Ascending aorta (tissue), 2 donors: Measurements from ENCODE around the gene NUP50. TPM values are rescaled to one million over a fixed set of nuclear protein-coding genes. Genes with fewer than 3 reads are reported as not detected.

ENCODE experiments used
- DNase-seq, 2 donors: peaks; one replicate each; pipeline ENCODE4 v3.0.0-alpha.2; 2019; ENCODE audit warnings: low spot score in 2 of 2
- H3K27ac ChIP-seq, 2 donors: fragments of 200-600 bp; sonication (generic); one replicate each; pipeline ENCODE4 v1.5.1; 2016 to 2017; ENCODE audit warnings: mild to moderate bottlenecking in 1 of 2
- H3K27me3 ChIP-seq: fragments of 200-600 bp; sonication (generic); one replicate; pipeline ENCODE4 v1.5.1; 2017
- H3K36me3 ChIP-seq, 2 donors: fragments of 200-600 bp; sonication (generic); one replicate each; pipeline ENCODE4 v1.5.1; 2016
- H3K4me1 ChIP-seq, 2 donors: fragments of 200-600 bp; sonication (generic); one replicate each; pipeline ENCODE4 v1.5.1; 2016 to 2017; ENCODE audit warnings: mild to moderate bottlenecking in 1 of 2
- H3K4me3 ChIP-seq, 2 donors: fragments of 200-600 bp; sonication (generic); one replicate each; pipeline ENCODE4 v1.5.1; 2016 to 2017; ENCODE audit warnings: mild to moderate bottlenecking in 1 of 2
- H3K9me3 ChIP-seq, 2 donors: fragments of 200-600 bp; sonication (generic); one replicate each; pipeline ENCODE4 v1.5.1; 2016
- intact Hi-C: fragments of 100-400 bp; cut with DNase I; formaldehyde crosslinking; loops from one replicate; pipeline ENCODE4 v1.15.1; 2023
- total RNA-seq: library from RNA; depleted of rRNA; stranded (reverse); fragments of >200 nt; gene quantifications from one replicate; pipeline ENCODE4 v1.1.0, GENCODE V29; 2016
- TF ChIP-seq, protein P1 (sequence below), 3 experiments: fragments of 200-600 bp in 2 of 3; fragments of 450-650 bp in 1 of 3; sonication (generic) in 2 of 3; IDR thresholded peaks; one replicate each; pipeline ENCODE4 v1.5.1; 2016 to 2019; ENCODE audit warnings: antibody characterized with exemption in 3 of 3, mild to moderate bottlenecking in 1 of 3, moderate library complexity in 1 of 3

Gene NUP50
- total RNA-seq, 1 donor from 2014 or later: 75.8 TPM

DNA sequence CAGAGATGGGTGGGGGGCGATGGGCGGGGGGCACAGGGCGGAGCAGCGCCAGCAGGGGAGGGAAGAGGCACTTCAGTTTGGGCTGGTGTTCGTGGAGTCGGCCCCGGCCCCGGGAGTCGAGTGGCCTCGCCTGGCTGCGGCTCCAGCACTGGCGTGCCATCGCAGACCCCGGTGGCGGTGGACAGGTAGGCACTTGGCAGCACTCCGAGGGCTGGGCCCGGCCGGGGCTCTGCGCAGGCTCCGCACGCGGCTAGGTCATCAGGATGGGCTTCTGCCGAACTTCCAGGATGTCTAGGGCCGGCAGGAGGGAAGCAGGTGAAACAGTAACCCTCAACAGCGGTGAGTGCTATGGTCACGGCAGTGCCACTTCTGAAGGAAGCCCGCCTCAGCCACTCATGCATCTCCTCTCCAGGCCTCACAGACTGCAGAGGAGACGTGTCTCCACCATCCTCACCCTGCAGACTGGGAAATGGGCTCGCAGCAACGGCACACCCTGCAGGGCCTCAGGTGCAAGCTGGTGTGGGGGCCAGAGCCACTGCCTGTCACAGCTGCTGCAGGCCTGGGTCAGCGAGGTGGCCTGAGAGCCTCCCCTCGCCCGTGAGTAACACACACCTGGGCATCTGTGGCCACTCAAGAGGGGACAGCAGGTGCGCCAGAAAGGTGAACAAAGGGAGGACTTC, 33.3 kb downstream of the NUP50 start:
- no peak overlapping the region for H3K4me3 ChIP-seq
- intact Hi-C loops: no loop called here
- no peak for DNase-seq
- H3K27ac ChIP-seq: no peak overlapping the region
- H3K4me1 ChIP-seq: no peaks in the 10 kb centered on the region
- H3K9me3 ChIP-seq: no peaks in the 10 kb centered on the region
- H3K36me3 ChIP-seq: peaks cover 52 to 69% of the 10 kb centered on the region in 2 donors
- TF ChIP-seq, protein P1, sequence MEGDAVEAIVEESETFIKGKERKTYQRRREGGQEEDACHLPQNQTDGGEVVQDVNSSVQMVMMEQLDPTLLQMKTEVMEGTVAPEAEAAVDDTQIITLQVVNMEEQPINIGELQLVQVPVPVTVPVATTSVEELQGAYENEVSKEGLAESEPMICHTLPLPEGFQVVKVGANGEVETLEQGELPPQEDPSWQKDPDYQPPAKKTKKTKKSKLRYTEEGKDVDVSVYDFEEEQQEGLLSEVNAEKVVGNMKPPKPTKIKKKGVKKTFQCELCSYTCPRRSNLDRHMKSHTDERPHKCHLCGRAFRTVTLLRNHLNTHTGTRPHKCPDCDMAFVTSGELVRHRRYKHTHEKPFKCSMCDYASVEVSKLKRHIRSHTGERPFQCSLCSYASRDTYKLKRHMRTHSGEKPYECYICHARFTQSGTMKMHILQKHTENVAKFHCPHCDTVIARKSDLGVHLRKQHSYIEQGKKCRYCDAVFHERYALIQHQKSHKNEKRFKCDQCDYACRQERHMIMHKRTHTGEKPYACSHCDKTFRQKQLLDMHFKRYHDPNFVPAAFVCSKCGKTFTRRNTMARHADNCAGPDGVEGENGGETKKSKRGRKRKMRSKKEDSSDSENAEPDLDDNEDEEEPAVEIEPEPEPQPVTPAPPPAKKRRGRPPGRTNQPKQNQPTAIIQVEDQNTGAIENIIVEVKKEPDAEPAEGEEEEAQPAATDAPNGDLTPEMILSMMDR (IDR thresholded peaks at IDR 0.05): no peak
- no peaks in the 10 kb centered on the region for H3K27me3 ChIP-seq

DNA sequence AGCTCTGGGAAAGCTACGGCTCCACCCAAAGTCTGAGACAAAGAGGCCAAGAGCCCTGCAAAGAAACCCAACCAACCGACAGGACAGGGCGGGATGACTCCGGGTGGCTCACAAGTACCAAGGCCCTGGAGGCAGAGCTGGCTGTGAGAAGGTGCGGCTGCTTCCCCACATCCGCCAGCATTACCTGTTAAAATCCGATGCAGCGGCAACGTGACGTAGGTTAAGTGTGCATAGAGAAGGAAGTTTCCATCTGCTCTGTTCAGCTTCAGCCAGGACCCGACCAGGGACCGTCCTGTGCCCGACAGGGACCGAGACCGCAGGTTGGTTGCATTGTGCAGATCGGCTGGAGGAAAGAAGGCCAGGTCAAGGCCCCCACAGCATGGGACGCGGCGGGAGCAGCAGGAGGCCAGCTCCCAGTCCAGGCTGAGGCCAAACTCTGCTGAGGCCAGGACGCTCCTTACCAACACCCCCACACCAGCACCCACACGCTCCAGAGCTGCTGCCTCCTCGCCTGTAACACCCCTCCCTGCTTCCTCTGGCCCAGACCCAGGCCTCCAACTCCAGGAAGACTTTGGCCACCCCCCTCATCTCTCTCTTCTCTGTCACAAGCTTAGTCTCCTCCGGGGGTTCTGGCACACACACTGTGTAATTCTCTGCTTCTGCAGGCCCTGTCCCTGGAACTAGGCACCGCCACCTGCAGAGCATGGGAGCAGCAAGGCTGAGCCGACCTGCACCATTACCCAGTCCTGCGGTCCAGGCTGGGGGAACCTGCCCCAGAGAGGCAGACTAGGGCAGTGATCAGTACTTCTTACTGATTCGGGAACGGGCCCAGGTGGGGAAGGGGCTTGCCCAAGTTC, 34.1 kb downstream of the NUP50 start:
- intact Hi-C loops: no loop called here
- Histone ChIP-seq H3K4me3 (no peak overlapping the region), H3K4me1 (no peaks in the 10 kb centered on the region), H3K27me3 (no peaks in the 10 kb centered on the region), H3K9me3 (no peaks in the 10 kb centered on the region), H3K27ac (no peak overlapping the region), H3K36me3 (peaks cover 59 to 77% of the 10 kb centered on the region in 2 donors)
- TF ChIP-seq, protein P1 (IDR thresholded peaks at IDR 0.05): no peak
- no peak for DNase-seq

DNA sequence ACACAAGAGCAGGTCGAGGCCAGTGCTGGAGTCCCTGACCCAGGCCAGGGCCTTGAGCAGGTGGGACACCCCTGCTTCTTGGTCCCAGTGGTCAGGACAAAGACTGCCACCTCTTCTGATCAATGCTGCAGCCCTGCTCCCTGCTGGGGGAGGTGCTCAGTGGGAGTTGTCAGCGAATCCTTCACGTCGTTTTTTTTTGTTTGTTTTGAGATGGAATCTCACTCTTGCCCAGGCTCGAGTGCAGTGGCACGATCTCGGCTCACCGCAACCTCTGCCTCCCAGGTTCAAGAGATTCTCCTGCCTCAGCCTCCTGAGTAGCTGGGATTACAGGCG, 34.7 kb downstream of the NUP50 start:
- no peaks in the 10 kb centered on the region for H3K9me3 ChIP-seq
- TF ChIP-seq, protein P1 (IDR thresholded peaks at IDR 0.05): no peak
- no peak overlapping the region for H3K4me3 ChIP-seq
- H3K27me3 ChIP-seq: no peaks in the 10 kb centered on the region
- DNase-seq: no peak
- H3K36me3 ChIP-seq: peaks cover 64 to 83% of the 10 kb centered on the region in 2 donors
- H3K4me1 ChIP-seq: no peaks in the 10 kb centered on the region
- H3K27ac ChIP-seq: no peak overlapping the region
- intact Hi-C loops: no loop called here

DNA sequence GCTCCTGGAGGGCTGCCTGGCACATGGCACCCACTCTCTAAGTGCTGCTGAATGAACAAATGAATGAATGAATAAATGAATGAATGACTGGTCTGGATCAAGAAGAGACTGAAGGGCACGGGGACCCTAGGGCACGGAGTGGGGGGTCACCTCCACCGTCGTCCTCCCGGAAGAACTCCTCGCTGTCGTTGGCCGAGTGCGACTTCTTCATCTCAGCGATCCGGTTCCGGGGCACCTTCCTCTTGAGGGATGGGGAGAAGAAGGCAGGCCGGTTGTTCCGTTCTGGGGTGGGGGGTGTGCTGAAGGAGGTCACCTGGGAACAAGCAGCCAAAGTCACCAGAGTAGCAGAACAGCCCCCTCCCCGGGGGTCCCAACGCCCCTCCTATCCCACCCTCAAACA, 36.0 kb downstream of the NUP50 start:
- no peaks in the 10 kb centered on the region for H3K4me1 ChIP-seq
- intact Hi-C loops: no loop called here

DNA sequence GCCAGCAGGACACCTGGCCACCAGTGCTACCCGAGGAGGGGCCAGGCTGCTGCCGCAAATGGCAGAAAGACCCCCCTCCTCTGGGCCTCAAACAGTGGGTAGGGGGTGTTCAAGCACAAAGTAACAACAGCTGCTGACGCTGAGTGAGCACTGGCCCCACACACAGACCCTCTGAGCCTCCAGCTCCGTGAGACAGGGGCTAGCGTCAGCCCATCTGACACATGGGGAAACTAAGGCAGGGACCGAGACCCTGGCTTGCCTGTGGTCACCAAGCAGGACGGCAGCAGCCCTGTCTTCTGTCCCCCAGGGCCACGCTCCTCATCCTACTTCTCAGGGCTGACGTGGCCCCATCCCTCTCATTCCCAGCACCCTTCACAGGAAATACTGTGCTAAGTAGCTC, 36.5 kb downstream of the NUP50 start:
- Histone ChIP-seq H3K9me3 (no peaks in the 10 kb centered on the region), H3K27ac (no peak overlapping the region), H3K4me1 (no peaks in the 10 kb centered on the region), H3K4me3 (no peak overlapping the region), H3K27me3 (no peaks in the 10 kb centered on the region), H3K36me3 (peaks cover 63 to 92% of the 10 kb centered on the region in 2 donors)
- no peak for DNase-seq
- intact Hi-C loops: no loop called here
- TF ChIP-seq, protein P1 (IDR thresholded peaks at IDR 0.05): no peak

More for the DNA sequence above, 36.0 kb downstream of the NUP50 start:
- no peak overlapping the region for H3K27ac ChIP-seq
- TF ChIP-seq, protein P1 (IDR thresholded peaks at IDR 0.05): no peak
- no peak for DNase-seq
- no peaks in the 10 kb centered on the region for H3K9me3 ChIP-seq
- H3K4me3 ChIP-seq: no peak overlapping the region
- no peaks in the 10 kb centered on the region for H3K27me3 ChIP-seq
- peaks cover 64 to 92% of the 10 kb centered on the region in 2 donors for H3K36me3 ChIP-seq
